Renal cortical epithelial cell (primary cell): Measurements from ENCODE around the gene C8G. TPM values are rescaled to one million over a fixed set of nuclear protein-coding genes. Genes with fewer than 3 reads are reported as not detected.
A peak's percentile ranks its signal among the peaks of the same experiment; 100 is the strongest.

Experiments
- DNase-seq: peaks from one replicate; pipeline ENCODE4 v3.0.0-alpha.2; 2011; ENCODE audit warnings: low read depth
- total RNA-seq: library from RNA; depleted of rRNA; stranded (reverse); fragments of >200 nt; gene quantifications from 2 replicates; pipeline ENCODE4 v1.2.3, GENCODE V29; 2014

C8G gene
- total RNA-seq, 1 donor from 2014 or later = 0.10 TPM

DNA sequence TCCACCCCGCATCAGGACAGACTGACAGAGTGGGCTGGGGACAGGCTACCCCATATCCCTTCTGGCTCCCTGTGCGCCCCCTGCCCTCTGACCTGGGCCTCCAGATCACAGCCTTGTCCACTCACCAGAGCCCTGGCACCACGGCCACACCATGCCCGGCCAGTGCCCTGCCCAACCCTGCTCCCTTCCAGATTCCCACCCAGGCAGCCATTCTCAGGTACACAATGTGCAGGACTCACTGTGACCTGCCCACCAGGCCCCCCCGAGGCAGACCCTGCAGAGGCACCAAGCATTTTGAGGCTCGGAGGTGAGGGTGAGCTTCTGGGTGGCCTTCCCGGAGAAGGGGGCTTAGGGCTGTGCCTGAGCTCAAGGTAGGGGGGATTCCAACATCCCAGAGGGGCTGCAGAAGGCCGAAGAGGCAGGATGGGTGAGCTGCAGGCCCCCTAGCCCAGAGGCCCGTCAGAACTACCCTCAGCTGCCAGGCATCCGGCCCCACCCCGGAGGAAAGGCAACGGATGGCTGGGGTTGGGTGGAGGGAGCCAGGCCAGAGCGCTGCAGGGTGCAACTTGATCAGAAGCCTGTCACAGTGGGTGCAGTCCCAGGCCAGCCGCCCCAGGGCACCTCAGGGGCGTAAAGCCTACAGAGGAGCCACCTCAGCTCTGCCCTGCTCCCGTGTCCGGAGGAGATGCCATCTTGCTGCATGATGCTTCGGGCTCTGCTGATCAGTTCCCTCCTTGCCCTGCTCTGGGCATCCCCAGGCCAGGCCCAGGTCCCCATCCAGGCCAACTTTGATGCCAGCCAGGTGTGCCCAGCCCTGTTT is 37.4 kb downstream of the C8G start, which contains the start of gene LCNL1:
Gene LCNL1 (plus strand): TSS at position 762 of the 820 bp plus-strand sequence. CDS start 594 bp downstream, outside the sequence.
- DNase-seq = no peak

GRCh38 chr9:136983167-136983566 is 38.1 kb downstream of the C8G start:
- no peak for DNase-seq

DNA sequence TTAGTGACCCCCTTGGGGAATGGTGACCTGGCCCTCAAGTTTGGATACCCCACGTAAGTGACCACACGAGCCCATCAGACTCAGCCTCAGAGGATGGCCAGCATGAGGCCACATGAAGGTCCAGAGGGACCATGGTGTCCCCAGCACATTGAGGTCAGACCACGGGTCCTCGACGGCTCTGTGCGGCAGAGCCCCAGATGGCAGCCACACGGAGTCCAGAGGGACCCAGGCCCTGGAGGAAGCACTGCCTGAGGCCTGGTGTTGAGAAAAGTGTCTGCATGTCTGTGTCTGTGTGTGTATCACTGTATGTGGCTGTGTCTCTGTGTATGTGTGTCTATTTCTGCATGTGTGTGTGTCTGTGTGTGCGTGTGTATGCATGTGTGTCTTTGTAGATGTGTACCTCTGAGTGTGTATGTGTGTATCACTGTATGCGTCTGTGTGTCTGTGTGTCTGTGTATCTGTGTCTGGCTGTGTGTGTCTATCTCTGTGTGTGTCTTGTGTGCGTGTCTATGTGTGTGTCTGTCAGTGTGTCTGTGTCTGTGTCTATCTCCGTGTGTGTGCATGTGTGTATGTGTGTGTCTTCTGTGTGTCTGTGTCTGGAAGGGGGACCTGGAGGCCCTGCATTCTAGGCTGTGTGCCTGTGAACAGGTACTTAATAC is 38.7 kb downstream of the C8G start:
- no peak for DNase-seq

- no peak for DNase-seq
These were observed 39.5 kb downstream of the C8G start for GRCh38 chr9:136984464-136985026.

- DNase-seq = no peak
These were observed 40.1 kb downstream of the C8G start for GRCh38 chr9:136985027-136985602.

- DNase-seq = no peak
These were observed 40.8 kb downstream of the C8G start for GRCh38 chr9:136985853-136986252.

DNA sequence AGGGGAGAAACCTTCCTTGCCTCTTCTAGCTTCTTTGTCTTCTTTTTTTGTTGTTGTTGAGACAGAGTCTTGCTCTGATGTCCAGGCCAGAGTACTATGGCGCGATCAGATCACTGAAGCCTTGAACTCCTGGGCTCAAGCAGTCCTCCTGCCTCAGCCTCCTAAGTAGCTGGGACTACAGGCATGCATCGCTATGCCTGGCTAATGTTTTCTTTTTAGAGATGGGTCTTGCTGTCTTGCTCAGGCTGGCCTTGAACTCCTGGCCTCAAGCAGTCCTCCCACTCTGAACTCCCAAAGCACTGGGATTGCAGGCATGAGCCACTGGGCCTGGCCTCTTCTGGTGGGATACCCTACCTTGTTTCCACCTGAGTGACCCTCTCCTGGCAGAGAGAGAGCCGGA is 43.8 kb downstream of the C8G start:
- DNase-seq = no peak

DNA sequence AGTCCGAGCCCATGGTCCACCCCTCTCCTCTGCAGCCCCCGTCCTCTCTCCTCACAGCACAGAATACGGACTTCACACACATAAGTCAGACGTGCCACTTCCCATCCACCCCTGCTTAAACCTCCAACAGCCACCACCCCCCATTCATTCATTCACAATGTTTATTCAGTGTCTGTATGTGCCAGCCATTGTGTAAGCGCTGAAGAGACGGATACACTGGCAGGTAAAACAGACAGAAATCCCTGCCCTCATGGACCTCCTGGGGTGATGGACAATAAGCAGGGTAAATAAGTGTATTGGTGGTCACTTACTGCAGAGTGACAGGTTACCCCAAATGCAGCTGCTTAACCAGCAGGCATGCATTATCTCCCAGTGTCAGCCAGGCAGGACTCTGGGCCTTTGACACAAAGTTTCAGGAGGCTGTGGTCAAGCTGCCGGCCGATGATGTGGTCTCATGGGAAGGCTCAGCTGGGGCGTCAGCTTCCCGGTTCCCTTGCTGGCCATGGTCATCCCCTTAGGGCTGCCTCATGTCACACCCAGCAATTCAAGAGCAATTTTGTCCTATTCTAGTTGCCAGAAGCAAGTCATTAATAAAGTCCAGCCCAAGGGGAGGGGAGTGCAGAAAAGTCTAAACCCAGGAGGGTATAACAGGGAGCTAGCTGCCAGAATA is 45.3 kb downstream of the C8G start:
- no peak for DNase-seq

DNA sequence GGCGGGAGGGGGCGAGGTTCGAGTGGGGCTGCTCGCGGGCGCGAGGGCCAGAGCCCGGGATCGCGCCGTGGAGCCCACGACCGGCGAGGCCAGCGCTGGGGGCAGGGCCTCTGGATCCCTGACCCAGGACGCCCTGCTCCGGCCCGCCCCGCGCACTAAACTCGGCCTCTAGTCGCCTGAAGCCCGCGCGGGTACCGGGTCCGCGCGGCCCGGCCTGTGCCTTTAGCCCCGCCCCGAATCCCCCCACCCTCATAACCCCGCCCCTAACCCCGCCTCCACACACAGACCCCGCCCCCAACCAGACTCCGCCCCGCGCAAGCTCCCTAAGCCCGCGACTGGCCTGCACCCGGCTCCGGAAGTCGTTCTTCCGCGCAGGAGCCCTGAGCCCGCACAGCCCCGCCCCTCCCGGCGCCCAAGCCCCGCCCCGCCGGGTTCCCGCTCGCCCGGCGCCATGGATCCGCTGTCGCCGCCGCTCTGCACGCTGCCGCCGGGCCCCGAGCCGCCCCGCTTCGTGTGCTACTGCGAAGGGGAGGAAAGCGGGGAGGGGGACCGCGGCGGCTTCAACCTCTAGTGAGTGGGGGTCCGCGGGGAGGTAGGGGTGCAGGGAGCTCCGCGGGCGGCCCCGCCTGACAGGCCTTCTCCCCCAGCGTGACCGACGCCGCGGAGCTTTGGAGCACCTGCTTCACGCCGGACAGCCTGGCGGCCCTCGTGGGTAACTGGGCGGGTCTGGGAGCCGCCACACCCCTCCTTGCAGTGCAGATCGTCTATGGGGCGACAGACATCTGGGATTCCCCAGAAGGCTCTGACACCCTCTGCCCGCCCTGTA is 47.2 kb downstream of the C8G start, which contains the start of gene PAXX:
Gene PAXX (plus strand): TSS at position 430 of the 826 bp plus-strand sequence. CDS start 22 bp downstream, at position 452.
- DNase-seq = peak; percentile 69

DNA sequence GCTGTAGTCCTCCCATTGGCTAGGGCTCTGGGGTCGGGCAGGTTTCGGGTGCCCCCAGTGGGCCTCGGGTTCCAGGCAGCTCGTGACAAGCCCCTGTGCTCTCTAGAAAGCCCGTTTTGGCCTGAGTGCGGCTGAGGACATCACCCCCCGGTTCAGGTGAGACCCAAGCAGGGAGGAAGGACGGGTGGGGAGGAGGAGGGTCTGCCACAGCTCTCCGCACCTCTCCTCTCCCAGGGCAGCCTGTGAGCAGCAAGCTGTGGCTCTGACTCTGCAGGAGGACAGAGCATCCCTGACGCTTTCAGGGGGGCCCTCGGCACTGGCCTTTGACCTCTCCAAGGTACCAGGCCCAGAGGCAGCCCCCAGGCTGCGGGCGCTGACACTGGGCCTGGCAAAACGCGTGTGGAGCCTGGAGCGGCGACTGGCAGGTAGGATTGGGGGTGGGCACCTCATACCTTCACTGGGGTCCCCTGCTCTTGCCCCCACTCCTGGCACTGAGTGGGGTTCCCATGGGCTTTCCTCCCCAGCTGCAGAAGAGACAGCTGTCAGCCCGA is 47.9 kb downstream of the C8G start:
- DNase-seq = no peak

GRCh38 chr9:136994180-136994887 is 49.3 kb downstream of the C8G start:
- DNase-seq = no peak

DNA sequence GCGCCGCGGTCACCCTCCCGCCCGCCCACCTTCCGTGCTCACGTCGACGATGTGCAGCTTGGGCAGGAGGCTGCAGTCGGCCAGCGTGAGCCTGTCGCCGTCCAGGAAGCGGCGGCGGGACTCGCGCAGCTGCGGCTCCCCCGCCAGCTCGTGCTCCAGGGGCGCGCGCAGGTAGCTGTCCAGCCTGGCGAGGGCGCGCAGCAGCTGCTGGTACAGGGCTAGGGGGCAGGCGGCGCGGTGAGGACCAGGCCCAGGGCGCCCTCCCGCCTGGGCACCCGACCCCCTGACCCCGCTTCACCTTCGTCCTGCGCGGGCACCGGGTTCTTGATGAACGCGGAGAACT is 49.8 kb downstream of the C8G start:
- DNase-seq = no peak

DNA sequence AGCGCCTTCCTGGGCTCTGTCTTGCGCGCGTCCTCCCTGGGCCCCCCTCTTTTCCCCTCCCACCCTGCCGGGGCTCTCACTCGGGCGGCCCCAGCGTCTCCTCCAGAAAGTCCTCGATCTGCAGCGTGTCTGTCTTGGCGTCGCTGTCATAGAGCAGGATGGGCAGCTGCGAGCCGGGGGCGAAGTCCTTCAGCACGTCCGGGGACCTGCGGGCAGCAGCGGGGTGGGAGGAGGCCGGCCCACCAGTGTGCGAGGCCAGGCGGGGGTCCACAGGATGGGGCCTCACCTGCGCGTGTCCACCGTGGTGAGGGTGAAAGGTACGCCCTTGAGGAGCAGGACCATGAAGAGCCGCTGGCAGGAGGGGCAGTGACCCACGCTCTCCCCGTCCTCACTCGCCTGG is 50.3 kb downstream of the C8G start:
- no peak for DNase-seq

DNA sequence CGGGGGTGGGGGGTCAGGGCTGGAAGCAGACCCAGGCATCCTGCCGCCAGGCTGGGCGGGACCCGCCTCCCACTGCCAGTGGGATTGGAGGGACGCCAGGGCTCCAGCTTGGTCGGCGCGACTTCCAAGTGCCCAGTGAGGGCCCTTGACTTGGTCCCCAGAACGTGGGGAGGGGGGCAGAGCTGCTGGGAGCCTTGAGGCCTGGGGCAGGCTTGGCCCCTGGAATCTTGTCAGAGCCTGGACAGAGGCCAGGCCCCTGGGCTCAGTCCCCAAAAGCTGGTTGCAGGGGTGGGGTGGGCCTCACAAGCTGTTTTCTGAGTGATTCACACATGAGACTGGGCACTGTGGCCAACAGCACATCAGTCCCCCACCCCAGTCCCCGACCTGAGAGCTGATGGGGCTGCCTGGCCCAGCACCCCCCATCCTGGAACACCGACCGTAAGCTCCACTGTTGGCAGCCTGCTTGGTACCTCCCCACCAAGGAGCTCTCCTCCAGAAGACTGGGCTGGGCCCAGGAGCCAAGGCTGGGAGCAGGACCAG is 50.8 kb downstream of the C8G start:
- no peak for DNase-seq

Other genes with a start within 250 kb of the C8G start
- gene DIPK1B, start 232.7 kb upstream of the C8G start, total RNA-seq = 0.52 and 4.0 TPM in 2 replicates
- not detected in 2 replicates for gene LCN10, start 202.3 kb upstream of the C8G start, total RNA-seq
- gene LCN6, start 196.7 kb upstream of the C8G start, total RNA-seq = not detected in 2 replicates
- gene LCN8, start 187.0 kb upstream of the C8G start, total RNA-seq = not detected in 2 replicates
- not detected in 2 replicates for gene LCN15, start 180.7 kb upstream of the C8G start, total RNA-seq
- gene TMEM141, start 153.9 kb upstream of the C8G start, total RNA-seq = 29.9 and 115 TPM in 2 replicates
- 0.94 TPM in 1 of 2 replicates, not detected in the other for gene CCDC183, start 148.9 kb upstream of the C8G start, total RNA-seq
- gene RABL6, start 137.3 kb upstream of the C8G start, total RNA-seq = 51.1 and 61.0 TPM in 2 replicates
- gene AJM1, start 102.8 kb upstream of the C8G start, total RNA-seq = 0.35 and 1.8 TPM in 2 replicates
- 81.7 and 82.1 TPM in 2 replicates for gene PHPT1, start 95.8 kb upstream of the C8G start, total RNA-seq
- 0.87 and 6.8 TPM in 2 replicates for gene MAMDC4, start 92.9 kb upstream of the C8G start, total RNA-seq
- 372 and 398 TPM in 2 replicates for gene EDF1, start 78.9 kb upstream of the C8G start, total RNA-seq
- gene TRAF2, start 58.7 kb upstream of the C8G start, total RNA-seq = 16.3 and 21.9 TPM in 2 replicates
- 195 and 249 TPM in 2 replicates for gene FBXW5, start 505 bp upstream of the C8G start, total RNA-seq
- gene LCN12, start 7.0 kb downstream of the C8G start, total RNA-seq = 0.40 TPM in 1 of 2 replicates, not detected in the other
- gene PTGDS, start 32.3 kb downstream of the C8G start, total RNA-seq = 0.45 TPM in 1 of 2 replicates, not detected in the other
- gene LCNL1, start 37.8 kb downstream of the C8G start, total RNA-seq = not detected in 2 replicates
- 13.6 and 26.9 TPM in 2 replicates for gene PAXX, start 47.2 kb downstream of the C8G start, total RNA-seq
- gene CLIC3, start 51.3 kb downstream of the C8G start, total RNA-seq = 0.85 and 1.9 TPM in 2 replicates
- 7.5 and 53.0 TPM in 2 replicates for gene ABCA2, start 83.0 kb downstream of the C8G start, total RNA-seq
- not detected in 2 replicates for gene FUT7, start 86.8 kb downstream of the C8G start, total RNA-seq
- gene NPDC1, start 100.9 kb downstream of the C8G start, total RNA-seq = 7.1 and 21.6 TPM in 2 replicates
- 0.17 and 0.35 TPM in 2 replicates for gene ENTPD2, start 108.8 kb downstream of the C8G start, total RNA-seq
- 0.99 and 12.0 TPM in 2 replicates for gene SAPCD2, start 125.3 kb downstream of the C8G start, total RNA-seq
- 6.4 and 7.1 TPM in 2 replicates for gene UAP1L1, start 132.3 kb downstream of the C8G start, total RNA-seq
- gene MAN1B1, start 141.7 kb downstream of the C8G start, total RNA-seq = 67.6 and 71.4 TPM in 2 replicates
- gene DPP7, start 169.5 kb downstream of the C8G start, total RNA-seq = 42.3 and 70.2 TPM in 2 replicates
- 0.30 TPM in 1 of 2 replicates, not detected in the other for gene GRIN1, start 193.9 kb downstream of the C8G start, total RNA-seq
- gene LRRC26, start 224.8 kb downstream of the C8G start, total RNA-seq = not detected in 2 replicates
- gene TMEM210, start 226.8 kb downstream of the C8G start, total RNA-seq = not detected in 2 replicates
- gene ANAPC2, start 243.3 kb downstream of the C8G start, total RNA-seq = 10.4 and 28.9 TPM in 2 replicates
- 45.5 and 76.2 TPM in 2 replicates for gene SSNA1, start 243.4 kb downstream of the C8G start, total RNA-seq